ENCODE data around the gene ALK.

ALK gene

GRCh38 chr2:29157131-29157530, 764.3 kb downstream of the ALK start:
- H3K4me3 ChIP-seq (ENCODE audit: low read depth, low read length), result no peak overlapping the region
- TF ChIP-seq POLR2A (IDR thresholded peaks at IDR 0.05; ENCODE audit: extremely low read depth, insufficient read length) (no peak), CTCF (IDR thresholded peaks at IDR 0.05; ENCODE audit: low read depth, low read length) (no peak), MAX (IDR thresholded peaks at IDR 0.05; ENCODE audit: low read depth, low read length) (no peak), MYC (IDR thresholded peaks at IDR 0.05; ENCODE audit: low read depth, low read length) (no peak)
- DNase-seq (ENCODE audit: low read depth), result no peak

- no peak overlapping the region for H3K4me3 ChIP-seq (ENCODE audit: low read depth, low read length)
- DNase-seq (ENCODE audit: low read depth), result no peak
- no peak for TF ChIP-seq MAX (IDR thresholded peaks at IDR 0.05; ENCODE audit: low read depth, low read length)
- no peak for TF ChIP-seq MYC (IDR thresholded peaks at IDR 0.05; ENCODE audit: low read depth, low read length)
- TF ChIP-seq POLR2A (IDR thresholded peaks at IDR 0.05; ENCODE audit: extremely low read depth, insufficient read length), result no peak
- no peak for TF ChIP-seq CTCF (IDR thresholded peaks at IDR 0.05; ENCODE audit: low read depth, low read length)
Measured at GRCh38 chr2:29155578-29155977, 765.8 kb downstream of the ALK start.

- TF ChIP-seq MAX (IDR thresholded peaks at IDR 0.05; ENCODE audit: low read depth, low read length), result no peak
- TF ChIP-seq MYC (IDR thresholded peaks at IDR 0.05; ENCODE audit: low read depth, low read length), result no peak
- no peak for TF ChIP-seq POLR2A (IDR thresholded peaks at IDR 0.05; ENCODE audit: extremely low read depth, insufficient read length)
- TF ChIP-seq CTCF (IDR thresholded peaks at IDR 0.05; ENCODE audit: low read depth, low read length), result no peak
- no peak for DNase-seq (ENCODE audit: low read depth)
- no peak overlapping the region for H3K4me3 ChIP-seq (ENCODE audit: low read depth, low read length)
Measured at GRCh38 chr2:29154610-29155009, 766.8 kb downstream of the ALK start.

- TF ChIP-seq MAX (IDR thresholded peaks at IDR 0.05; ENCODE audit: low read depth, low read length), result no peak
- no peak for DNase-seq (ENCODE audit: low read depth)
- H3K4me3 ChIP-seq (ENCODE audit: low read depth, low read length), result no peak overlapping the region
Measured at GRCh38 chr2:29147963-29148362, 773.4 kb downstream of the ALK start.

- DNase-seq (ENCODE audit: low read depth), result no peak
- TF ChIP-seq MAX (IDR thresholded peaks at IDR 0.05; ENCODE audit: low read depth, low read length), result no peak
- TF ChIP-seq CTCF (IDR thresholded peaks at IDR 0.05; ENCODE audit: low read depth, low read length), result no peak
- TF ChIP-seq MYC (IDR thresholded peaks at IDR 0.05; ENCODE audit: low read depth, low read length), result no peak
- no peak for TF ChIP-seq POLR2A (IDR thresholded peaks at IDR 0.05; ENCODE audit: extremely low read depth, insufficient read length)
- no peak overlapping the region for H3K4me3 ChIP-seq (ENCODE audit: low read depth, low read length)
Measured at GRCh38 chr2:29146197-29146596, 775.2 kb downstream of the ALK start.

- TF ChIP-seq MAX (IDR thresholded peaks at IDR 0.05; ENCODE audit: low read depth, low read length) (no peak), POLR2A (IDR thresholded peaks at IDR 0.05; ENCODE audit: extremely low read depth, insufficient read length) (no peak), MYC (IDR thresholded peaks at IDR 0.05; ENCODE audit: low read depth, low read length) (no peak)
- no peak overlapping the region for H3K4me3 ChIP-seq (ENCODE audit: low read depth, low read length)
- DNase-seq (ENCODE audit: low read depth), result no peak
Measured at GRCh38 chr2:29143657-29144056, 777.7 kb downstream of the ALK start.

All from NB4 (cell line).